Measurements from ENCODE around the gene EXOSC2.

- TF ChIP-seq, protein P1, sequence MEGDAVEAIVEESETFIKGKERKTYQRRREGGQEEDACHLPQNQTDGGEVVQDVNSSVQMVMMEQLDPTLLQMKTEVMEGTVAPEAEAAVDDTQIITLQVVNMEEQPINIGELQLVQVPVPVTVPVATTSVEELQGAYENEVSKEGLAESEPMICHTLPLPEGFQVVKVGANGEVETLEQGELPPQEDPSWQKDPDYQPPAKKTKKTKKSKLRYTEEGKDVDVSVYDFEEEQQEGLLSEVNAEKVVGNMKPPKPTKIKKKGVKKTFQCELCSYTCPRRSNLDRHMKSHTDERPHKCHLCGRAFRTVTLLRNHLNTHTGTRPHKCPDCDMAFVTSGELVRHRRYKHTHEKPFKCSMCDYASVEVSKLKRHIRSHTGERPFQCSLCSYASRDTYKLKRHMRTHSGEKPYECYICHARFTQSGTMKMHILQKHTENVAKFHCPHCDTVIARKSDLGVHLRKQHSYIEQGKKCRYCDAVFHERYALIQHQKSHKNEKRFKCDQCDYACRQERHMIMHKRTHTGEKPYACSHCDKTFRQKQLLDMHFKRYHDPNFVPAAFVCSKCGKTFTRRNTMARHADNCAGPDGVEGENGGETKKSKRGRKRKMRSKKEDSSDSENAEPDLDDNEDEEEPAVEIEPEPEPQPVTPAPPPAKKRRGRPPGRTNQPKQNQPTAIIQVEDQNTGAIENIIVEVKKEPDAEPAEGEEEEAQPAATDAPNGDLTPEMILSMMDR (IDR thresholded peaks at IDR 0.05), result no peak
- no peak for TF ChIP-seq POLR2A (IDR thresholded peaks at IDR 0.05)
These were observed 2.6 kb downstream of the EXOSC2 start for GRCh38 chr9:130696139-130696650.

All from testis (tissue), 2 donors.